NCI-H226 (cell line): Measurements from ENCODE around the gene SSR1.
"Not testable (repeated sequence)": the region's sequence is repeated elsewhere in the genome, so short reads cannot be mapped to it uniquely, and the experiment has no call there.

Experiments
- DNase-seq: peaks from one replicate; pipeline ENCODE4 v3.0.0-alpha.2; 2015

Gene SSR1

GRCh38 chr6:7273709-7274108 lies 39.3 kb downstream of the SSR1 start:
- no peak for DNase-seq

GRCh38 chr6:7271205-7271534 lies 41.8 kb downstream of the SSR1 start:
- no peak for DNase-seq

- no peak for DNase-seq
Observed at GRCh38 chr6:7270320-7271204, 42.4 kb downstream of the SSR1 start.

GRCh38 chr6:7269816-7270215 lies 43.2 kb downstream of the SSR1 start:
- no peak for DNase-seq

- DNase-seq = no peak
Observed at GRCh38 chr6:7268816-7269555, 44.0 kb downstream of the SSR1 start.

- DNase-seq = no peak
Observed at GRCh38 chr6:7268362-7268761, 44.6 kb downstream of the SSR1 start.

- DNase-seq = peak; percentile 92
Observed at GRCh38 chr6:7267466-7268091, 45.4 kb downstream of the SSR1 start.

GRCh38 chr6:7267071-7267465 lies 45.9 kb downstream of the SSR1 start:
- no peak for DNase-seq

GRCh38 chr6:7265385-7265726 lies 47.6 kb downstream of the SSR1 start:
- not testable (repeated sequence) for DNase-seq

- DNase-seq = no peak
Observed at GRCh38 chr6:7264686-7265384, 48.2 kb downstream of the SSR1 start.

- DNase-seq = no peak
Observed at GRCh38 chr6:7264041-7264440, 49.0 kb downstream of the SSR1 start.

GRCh38 chr6:7263519-7263805 lies 49.5 kb downstream of the SSR1 start:
- not testable (repeated sequence) for DNase-seq

GRCh38 chr6:7262746-7263518 lies 50.1 kb downstream of the SSR1 start:
- no peak for DNase-seq

GRCh38 chr6:7261852-7262461 lies 51.0 kb downstream of the SSR1 start:
- DNase-seq = no peak

- peak; percentile 88 for DNase-seq
Observed at GRCh38 chr6:7261032-7261841, 51.8 kb downstream of the SSR1 start.

- DNase-seq = no peak
Observed at GRCh38 chr6:7260291-7261031, 52.5 kb downstream of the SSR1 start.

GRCh38 chr6:7258231-7258763 lies 54.7 kb downstream of the SSR1 start:
- DNase-seq = no peak

GRCh38 chr6:7257521-7258230 lies 55.3 kb downstream of the SSR1 start:
- no peak for DNase-seq

GRCh38 chr6:7256785-7257184 lies 56.2 kb downstream of the SSR1 start:
- no peak for DNase-seq

- no peak for DNase-seq
Observed at GRCh38 chr6:7255918-7256317, 57.1 kb downstream of the SSR1 start.
